Mucosa of descending colon (tissue), 3 donors: Measurements from ENCODE around the gene RUFY1. TPM values are rescaled to one million over a fixed set of nuclear protein-coding genes. Genes with fewer than 3 reads are reported as not detected.

ENCODE experiments used
- ATAC-seq: fragments of 200-7000 bp; cut with Tn5 transposase; one replicate; pipeline ENCODE4 v1.9.1; 2020; ENCODE audit warnings: mild to moderate bottlenecking, moderate library complexity
- DNase-seq, 3 donors: peaks; one replicate each; pipeline ENCODE4 v3.0.0-alpha.2; 2020
- H3K36me3 ChIP-seq: fragments of 200-600 bp; one replicate; pipeline ENCODE4 v1.8.0; 2021; ENCODE audit warnings: low read depth, mild to moderate bottlenecking
- H3K4me1 ChIP-seq: fragments of 200-600 bp; one replicate; pipeline ENCODE4 v1.8.0; 2021; ENCODE audit warnings: low read depth, mild to moderate bottlenecking
- H3K4me3 ChIP-seq: fragments of 200-600 bp; one replicate; pipeline ENCODE4 v1.8.0; 2021; ENCODE audit warnings: mild to moderate bottlenecking
- H3K9me3 ChIP-seq: fragments of 200-600 bp; one replicate; pipeline ENCODE4 v1.8.0; 2021; ENCODE audit warnings: mild to moderate bottlenecking
- intact Hi-C, 2 donors: fragments of 100-400 bp; cut with DNase I in 1 of 2; cut with micrococcal nuclease in 1 of 2; formaldehyde crosslinking; loops; one replicate each; pipeline versions ENCODE4 v1.11.0 to v1.11.1; 2022; cut with DNase I, micrococcal nuclease
- total RNA-seq, 3 donors: library from RNA; stranded (reverse); fragmentation: NEBNext Ultra II Directional in 2 of 3; extraction: Animal tissue kit (Norgen Biotek cat#: 25700) in 2 of 3; gene quantifications; one replicate each; pipeline versions ENCODE4 v1.2.1 to v1.2.4, GENCODE V29; 2021 to 2023
- TF ChIP-seq, protein P1 (sequence below): fragments of 200-600 bp; IDR thresholded peaks from one replicate; pipeline ENCODE4 v1.8.0; 2022; ENCODE audit warnings: antibody characterized with exemption, mild to moderate bottlenecking
- donor health status: DM: no; HTN: no; CAD: no; lungs with moderate emphysema.
- donor health status: DM: no; HTN: no; CAD: no.
- donor health status: DM: no; HTN: yes; CAD: no.

Gene RUFY1
- total RNA-seq, 3 donors from 2014 or later, result 34.2 to 55.5 (median 45.0) TPM

DNA sequence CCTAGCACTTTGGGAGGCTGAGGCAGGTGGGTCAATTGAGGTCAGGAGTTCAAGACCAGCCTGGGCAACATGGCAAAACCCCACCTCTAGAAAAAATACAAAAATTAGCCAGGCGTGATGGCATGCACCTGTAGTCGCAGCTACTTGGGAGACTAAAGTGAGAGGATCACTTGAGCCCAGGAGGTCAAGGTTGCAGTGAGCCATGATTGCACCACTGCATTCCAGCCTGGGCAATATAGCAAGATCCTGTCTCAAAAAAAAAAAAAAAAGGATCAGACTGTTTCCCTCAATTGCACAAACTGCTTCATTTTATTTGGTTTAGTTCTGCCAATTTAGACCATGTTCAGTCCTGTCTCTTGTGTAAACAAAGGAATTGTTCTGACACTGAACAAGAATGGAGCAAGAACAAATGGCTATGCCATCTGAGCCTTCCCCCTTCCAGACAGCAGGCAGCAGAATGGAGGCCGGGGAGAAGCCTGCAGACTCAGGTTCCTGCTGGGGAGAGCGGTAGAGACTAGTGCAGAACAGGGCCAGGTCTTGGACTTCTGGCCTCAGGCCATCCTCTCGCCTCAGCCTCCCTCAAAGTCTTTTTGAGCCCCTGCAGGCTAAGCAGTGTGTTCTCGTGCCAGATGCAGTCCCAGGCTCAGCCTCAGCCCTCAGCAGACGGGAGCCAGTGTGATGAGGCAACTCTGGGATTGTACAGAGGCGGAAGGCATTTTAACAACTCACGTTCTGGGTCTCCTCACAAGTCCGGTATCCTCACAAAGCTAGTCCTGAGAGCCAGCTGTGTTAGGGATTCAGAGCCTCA, 54.9 kb downstream of the RUFY1 start:
- Histone ChIP-seq H3K4me1 (no peaks in the 10 kb centered on the region), H3K9me3 (no peaks in the 10 kb centered on the region), H3K4me3 (no peak overlapping the region), H3K36me3 (peaks cover 11% of the 10 kb centered on the region)
- no peak for ATAC-seq
- TF ChIP-seq, protein P1, sequence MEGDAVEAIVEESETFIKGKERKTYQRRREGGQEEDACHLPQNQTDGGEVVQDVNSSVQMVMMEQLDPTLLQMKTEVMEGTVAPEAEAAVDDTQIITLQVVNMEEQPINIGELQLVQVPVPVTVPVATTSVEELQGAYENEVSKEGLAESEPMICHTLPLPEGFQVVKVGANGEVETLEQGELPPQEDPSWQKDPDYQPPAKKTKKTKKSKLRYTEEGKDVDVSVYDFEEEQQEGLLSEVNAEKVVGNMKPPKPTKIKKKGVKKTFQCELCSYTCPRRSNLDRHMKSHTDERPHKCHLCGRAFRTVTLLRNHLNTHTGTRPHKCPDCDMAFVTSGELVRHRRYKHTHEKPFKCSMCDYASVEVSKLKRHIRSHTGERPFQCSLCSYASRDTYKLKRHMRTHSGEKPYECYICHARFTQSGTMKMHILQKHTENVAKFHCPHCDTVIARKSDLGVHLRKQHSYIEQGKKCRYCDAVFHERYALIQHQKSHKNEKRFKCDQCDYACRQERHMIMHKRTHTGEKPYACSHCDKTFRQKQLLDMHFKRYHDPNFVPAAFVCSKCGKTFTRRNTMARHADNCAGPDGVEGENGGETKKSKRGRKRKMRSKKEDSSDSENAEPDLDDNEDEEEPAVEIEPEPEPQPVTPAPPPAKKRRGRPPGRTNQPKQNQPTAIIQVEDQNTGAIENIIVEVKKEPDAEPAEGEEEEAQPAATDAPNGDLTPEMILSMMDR, result no peak
- intact Hi-C loops, result no loop called here
- no peak for DNase-seq

DNA sequence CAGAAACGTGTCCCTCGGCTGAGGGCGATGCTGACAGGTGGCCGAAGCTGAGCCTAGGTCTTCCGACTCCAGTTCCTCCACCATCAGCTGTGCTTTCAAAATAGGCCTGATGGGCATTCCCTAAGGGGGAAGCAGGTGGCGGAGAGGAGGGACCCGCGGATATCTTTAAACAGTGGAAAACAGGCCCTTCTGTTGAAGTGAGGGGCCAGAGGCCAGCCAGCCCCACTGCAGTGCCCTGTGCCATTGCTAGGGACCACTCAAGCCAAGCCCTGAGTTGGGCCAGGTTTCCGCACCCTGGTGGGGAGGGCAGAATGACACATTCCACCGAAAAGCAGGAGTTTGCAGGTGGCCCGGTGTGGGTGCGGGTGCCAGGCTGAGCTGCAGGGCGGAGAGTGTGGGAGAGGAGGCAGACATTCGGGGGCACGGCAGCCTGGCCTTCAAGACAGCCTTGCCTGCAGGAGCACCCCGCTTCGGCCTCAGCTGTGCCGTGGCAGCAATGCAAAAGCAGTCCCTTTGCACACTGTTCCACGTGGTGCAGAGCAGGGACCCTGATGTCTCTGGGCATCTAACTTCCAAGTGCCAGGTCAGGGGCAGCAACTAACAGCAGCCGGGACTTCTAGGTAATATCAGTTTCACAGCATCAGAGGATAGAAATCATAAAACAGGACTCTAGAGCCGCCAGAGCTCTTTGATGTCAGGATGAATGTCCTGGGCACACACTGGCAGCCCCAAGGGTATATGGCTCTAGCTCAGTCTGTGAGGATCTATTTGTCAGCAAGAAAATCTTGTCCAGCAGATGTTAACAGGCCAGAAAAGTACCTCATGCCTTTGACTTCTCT, 55.9 kb downstream of the RUFY1 start:
- DNase-seq (no peak), ATAC-seq (no peak)
- H3K36me3 ChIP-seq, result peaks cover 11% of the 10 kb centered on the region
- TF ChIP-seq, protein P1, result no peak
- H3K4me3 ChIP-seq, result no peak overlapping the region
- H3K9me3 ChIP-seq, result no peaks in the 10 kb centered on the region
- H3K4me1 ChIP-seq, result no peaks in the 10 kb centered on the region
- intact Hi-C loops, result no loop called here

DNA sequence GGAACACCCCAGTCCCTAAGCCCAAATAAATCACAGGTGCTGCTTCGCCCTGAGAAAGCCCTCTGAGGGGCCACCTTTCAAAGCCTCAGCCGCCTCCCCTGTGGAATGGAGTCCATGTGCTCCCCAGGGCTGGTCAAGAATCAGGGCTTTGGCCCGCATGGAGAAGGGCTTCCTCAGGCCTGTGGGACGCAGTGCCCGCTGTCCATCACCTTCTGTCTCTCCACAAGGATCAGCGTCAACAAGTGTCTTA, 56.5 kb downstream of the RUFY1 start:
- TF ChIP-seq, protein P1, result no peak
- H3K9me3 ChIP-seq, result no peaks in the 10 kb centered on the region
- intact Hi-C loops, result no loop called here

GRCh38 chr5:179607160-179607931, 57.0 kb downstream of the RUFY1 start:
- ATAC-seq, result peak; percentile 4
- H3K4me1 ChIP-seq, result no peaks in the 10 kb centered on the region
- DNase-seq, result no peak
- TF ChIP-seq, protein P1, result no peak
- H3K36me3 ChIP-seq, result peaks cover 5% of the 10 kb centered on the region
- no peak overlapping the region for H3K4me3 ChIP-seq
- no peaks in the 10 kb centered on the region for H3K9me3 ChIP-seq
- intact Hi-C loops, result no loop called here

More for the DNA sequence above, 56.5 kb downstream of the RUFY1 start:
- DNase-seq (no peak), ATAC-seq (no peak)
- Histone ChIP-seq H3K36me3 (peaks cover 11% of the 10 kb centered on the region), H3K4me3 (no peak overlapping the region), H3K4me1 (no peaks in the 10 kb centered on the region)

GRCh38 chr5:179608131-179608581, 57.8 kb downstream of the RUFY1 start:
- Histone ChIP-seq H3K36me3 (peaks cover 12% of the 10 kb centered on the region), H3K4me1 (no peaks in the 10 kb centered on the region), H3K9me3 (no peaks in the 10 kb centered on the region), H3K4me3 (no peak overlapping the region)
- intact Hi-C loops, result no loop called here
- TF ChIP-seq, protein P1, result no peak
- DNase-seq (no peak), ATAC-seq (peak; percentile 8)
